MM.1S (cell line): ENCODE measurements around the gene SYT3.
"Not testable (repeated sequence)": the region's sequence is repeated elsewhere in the genome, so short reads cannot be mapped to it uniquely, and the experiment has no call there.

Source experiments
- CTCF ChIP-seq: fragments of 300-600 bp; sonication (generic); IDR thresholded peaks from 2 replicates; pipeline ENCODE4 v1.5.1; 2016; ENCODE audit warnings: antibody characterized with exemption, low read length, mixed read lengths
- EZH2 ChIP-seq: fragments of 300-600 bp; sonication (generic); optimal IDR thresholded peaks from 2 replicates; pipeline ENCODE3; 2017; ENCODE audit warnings: low read depth, mild to moderate bottlenecking, antibody characterized with exemption, low read length, mixed read lengths
- EZH2phosphoT487 ChIP-seq: fragments of 300-600 bp; sonication (generic); IDR thresholded peaks from 2 replicates; pipeline ENCODE4 v1.6.1; 2018; ENCODE audit warnings: antibody characterized with exemption, low read length

- not testable (repeated sequence) for TF ChIP-seq EZH2phosphoT487, CTCF, EZH2
Measured at GRCh38 chr19:50576769-50577168, 62.9 kb downstream of the SYT3 start.
